GM18508 (cell line): ENCODE results near the gene PIPOX.

ENCODE experiments used
- ATAC-seq: cut with Tn5 transposase; IDR thresholded peaks from one replicate; pipeline ENCODE4 v1.9.1; 2021; ENCODE audit warnings: moderate number of reproducible peaks; ENCODE audit not compliant: insufficient read depth, unreplicated experiment

Gene PIPOX

DNA sequence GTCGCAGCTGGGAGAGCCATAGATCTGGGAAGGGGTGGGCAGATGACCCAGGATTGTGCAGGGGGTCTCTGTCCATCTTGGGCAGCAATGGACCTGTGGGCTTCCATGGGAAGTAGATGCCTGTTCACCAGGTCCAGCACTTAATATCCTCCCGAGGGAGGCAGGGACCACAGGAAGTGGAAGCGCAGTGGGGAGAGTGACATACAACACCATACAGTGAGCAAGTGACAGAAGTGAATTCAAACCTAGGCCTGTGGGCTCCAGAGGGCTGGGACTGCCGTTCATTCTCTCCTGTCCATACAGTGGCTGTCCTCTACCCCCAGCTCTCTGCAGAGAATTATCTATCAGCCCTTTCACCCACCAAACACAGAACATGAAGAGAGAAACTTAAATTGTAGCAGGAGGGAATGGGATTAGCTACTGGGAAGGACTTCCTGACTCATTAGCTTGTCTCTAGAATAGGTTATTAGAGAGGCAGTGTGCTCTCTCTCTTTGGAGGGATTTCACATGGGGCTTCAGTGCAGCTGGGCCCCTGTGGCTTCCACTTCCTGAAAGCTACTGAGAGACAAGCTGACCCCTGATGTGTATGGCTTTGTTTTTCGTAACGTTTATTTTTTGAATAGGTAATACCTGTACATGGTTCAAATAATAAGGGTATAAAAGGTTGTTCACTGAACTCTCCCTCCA lies 24.0 kb upstream of the PIPOX start:
- ATAC-seq, result no peak

DNA sequence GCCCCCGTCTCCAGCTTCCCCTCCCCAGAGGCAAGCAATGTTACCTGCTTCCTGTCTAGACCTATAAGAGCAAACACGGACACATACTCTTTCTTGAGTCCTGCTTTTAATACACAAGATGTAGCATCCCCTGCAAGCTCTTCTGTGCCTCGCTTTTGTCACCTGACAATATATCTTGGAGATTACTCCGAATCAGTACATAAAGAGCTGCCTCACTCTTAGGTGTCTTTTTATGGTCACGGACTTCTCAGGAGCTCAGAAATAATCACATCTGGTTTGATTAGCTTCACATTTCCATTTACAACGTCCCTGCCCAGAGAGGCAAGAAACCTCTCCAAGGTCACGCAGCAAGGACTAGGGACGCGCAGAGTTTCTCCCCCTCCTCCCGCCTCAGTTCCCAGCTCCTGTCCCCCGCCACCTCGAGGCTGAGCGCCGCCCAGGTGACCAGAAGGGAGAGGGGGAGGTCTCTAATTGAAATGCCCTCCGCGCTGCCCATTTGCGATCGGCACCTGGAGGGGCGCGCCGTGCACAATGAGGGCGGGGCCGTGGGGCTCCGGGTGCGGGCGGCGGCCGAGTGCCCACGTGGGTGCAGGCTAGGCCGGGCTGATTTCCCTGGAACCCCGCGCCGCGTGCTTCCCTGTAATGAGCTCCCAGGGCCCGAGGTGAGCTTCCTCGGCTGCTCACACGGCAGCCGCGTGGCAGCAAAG lies 23.3 kb upstream of the PIPOX start:
- no peak for ATAC-seq

DNA sequence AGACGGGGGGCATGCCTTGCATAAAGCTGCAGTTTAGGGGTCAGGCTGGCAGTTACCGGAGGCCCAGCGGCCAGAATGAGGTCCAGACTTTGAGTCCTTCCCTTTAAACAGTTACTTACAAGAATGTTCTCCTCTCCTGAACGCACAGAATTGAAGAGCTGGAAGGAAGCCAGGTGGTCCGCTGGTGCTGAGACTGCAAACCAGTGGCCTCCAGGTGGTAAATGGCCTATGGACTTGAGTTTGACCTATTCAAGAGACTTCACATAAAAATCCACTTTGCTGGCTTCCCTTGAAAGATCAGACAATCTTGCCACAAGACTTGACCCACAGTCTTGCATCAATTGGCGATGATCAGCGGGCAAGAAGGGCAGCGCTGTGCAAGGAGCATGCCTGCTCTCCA lies 22.4 kb upstream of the PIPOX start:
- ATAC-seq, result no peak

DNA sequence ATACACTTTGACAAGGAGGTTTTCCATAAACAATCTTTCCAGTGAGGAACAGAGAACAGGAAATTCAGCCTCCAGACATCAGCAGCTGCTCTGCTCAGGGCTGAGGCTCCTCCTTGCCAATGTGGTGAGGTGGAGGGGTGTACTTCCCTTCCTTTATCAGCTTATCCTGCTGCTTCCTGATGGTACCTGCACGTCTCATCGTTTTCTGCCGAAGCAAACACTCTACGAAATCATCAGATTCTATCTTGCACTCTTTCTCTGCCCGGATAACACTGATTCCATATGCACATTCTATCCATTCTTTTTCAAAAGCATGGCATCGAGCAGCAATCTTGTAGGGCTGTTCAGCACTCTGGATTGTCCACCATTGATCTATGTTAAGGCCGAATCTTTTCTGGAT lies 21.7 kb upstream of the PIPOX start:
- no peak for ATAC-seq

DNA sequence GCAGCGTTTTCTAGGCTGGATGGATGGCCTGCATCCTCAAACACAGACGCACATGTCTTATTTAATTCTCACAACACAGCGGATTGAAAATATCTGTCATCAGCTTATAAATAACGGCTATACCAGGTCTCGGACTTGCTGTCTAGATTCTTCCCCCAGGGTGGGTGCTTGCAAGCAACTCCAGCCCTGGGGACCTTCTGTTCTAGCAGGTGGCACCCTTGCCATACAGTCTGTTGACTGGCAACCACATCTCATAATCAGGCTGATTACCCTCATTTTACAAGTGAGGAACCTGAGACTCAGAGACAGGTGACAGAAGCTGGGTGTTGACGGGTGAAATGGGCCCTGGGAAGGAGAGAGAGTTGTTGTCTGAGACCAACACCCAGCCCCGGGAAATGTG lies 20.9 kb upstream of the PIPOX start:
- ATAC-seq, result no peak

DNA sequence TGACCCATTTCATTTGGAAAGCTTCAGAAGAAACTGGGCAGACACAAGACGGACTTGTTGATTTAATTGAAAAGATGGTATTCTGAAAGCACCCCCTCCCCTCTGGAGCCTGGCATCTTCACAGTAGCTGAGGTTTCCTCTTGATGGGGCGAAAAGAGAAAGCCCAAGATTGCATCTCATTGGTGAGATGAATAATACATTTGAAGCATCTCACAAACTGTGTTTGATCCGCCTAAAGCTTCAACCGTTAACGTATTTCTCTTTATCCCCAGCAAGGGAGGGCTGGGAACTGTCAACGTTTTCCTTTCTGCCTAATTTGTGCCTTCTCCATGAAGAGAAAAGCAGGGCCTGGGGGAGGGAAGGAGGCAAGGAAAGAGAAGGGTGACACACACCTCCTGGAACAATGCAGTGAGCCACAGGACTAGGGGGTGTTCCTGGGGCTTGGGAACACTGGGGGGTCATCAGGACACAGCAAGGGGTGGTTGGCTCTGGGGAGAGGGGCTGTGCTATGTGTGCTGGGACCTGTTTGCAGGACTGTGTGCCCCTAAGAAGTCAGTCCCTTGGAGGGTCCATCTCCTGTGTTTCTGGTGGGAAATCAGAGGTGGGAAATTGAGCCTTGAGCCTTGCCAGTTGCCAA lies 18.5 kb upstream of the PIPOX start:
- ATAC-seq, result no peak

DNA sequence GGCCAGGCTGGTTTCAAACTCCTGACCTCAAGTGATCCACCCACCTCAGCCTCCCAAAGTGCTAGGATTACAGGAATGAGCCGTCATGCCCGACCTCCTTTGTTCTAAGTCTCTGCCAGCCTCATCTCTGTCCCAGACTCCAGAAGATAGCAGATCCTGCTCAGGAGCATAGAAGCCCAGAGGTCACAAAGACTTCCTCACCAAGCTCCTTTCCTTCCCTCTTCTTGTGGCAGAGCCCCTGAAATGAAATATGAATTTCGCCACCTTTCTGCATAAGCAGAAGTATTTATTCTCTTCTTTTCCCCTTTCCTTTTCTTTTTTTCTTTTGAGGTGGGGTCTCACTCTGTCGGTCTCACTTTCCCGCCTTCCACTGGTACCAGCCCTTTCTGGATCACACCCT lies 11.5 kb upstream of the PIPOX start:
- ATAC-seq, result no peak

DNA sequence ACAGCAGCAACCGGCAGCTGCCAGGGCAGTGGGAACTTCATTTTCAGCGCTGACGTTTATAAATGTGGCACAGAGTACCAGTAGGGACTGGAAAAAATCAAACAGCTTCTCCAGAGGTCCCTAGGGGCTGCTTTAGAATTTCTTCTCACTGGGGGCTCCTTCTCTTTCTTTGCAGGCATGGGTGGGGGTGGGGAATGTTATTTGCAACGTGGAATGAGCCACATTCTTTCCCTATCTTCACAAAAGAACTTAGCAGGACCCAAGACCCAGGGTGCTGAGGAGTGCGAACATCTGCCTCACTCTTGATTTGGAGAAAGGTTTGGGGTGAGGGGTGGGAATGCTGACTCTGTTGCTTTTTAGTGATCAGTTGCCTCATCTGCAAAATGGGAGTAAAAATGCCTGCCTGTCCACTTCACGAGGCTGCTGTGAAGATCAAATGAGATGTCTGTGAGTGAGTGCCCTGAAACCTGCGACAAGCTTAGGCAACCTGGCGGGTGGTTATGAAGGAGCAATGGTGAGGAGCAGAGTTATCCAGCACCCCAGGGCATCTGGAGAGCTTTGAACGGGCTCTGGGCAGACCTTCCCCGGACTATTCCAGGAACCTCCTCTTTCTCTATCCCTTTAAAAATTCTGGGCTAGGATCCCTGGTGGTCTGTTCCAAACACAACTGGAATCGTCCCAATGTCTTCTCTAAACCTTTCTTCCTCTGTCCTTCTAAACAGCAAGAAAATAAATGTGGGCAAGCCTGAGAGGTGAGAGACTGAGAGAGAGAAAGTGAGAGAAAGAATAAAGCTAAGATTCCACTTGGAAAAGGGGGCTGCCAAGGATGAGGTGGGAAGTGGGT lies 10.7 kb upstream of the PIPOX start:
- no peak for ATAC-seq

DNA sequence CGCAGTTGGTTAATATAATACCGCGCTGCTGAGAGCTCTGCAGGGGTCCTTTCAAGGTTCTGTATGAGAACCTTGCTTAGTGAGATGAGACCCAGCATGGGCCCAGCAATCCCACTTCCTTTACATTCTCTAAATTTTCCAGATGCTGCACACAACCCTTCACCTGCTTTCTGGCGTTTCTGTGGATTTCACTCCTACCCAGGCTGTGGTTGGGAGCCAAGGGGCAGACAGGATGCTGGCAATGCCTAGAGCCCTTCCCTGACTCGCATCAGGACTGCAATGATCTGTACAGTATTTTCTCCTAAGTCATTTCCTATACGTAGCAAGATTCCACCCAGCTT lies 10.1 kb upstream of the PIPOX start:
- no peak for ATAC-seq

DNA sequence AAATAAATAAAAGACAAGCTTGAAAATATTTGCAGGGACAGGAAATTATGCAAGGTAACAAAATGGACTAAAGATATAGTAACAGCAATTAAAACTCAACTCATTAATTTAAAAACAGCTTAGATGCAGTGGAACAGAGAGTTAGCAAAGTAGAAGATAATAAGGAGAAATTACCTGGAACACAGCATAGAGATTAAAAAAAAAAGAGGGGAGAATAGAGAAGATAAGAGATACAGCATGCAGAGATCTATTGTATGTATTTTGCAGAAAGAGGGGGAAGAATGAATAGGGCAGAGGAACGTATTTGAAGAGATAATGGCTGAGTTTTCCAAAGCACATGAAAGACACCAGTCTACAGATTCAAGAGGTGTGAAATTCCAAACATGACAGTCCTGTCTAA lies 8.4 kb upstream of the PIPOX start:
- no peak for ATAC-seq

DNA sequence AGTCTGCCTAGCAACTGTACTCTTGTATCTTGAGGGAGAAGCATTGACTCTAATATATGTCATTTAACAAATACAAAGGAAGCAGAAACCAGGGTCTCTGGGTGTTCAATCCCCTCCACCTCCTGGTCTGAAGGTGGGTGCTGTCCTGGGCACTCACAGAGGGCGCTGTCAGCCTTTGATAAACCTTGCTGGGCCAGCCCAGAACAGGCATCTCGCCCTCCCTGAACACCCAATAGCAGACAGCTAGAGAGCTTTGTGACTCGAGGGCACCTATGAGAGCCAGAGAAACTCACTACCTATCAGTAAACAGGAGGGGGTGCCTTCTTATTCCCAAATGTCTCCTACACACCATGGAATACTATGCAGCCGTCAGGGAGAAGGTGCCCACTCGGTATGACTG lies 6.4 kb upstream of the PIPOX start:
- no peak for ATAC-seq

DNA sequence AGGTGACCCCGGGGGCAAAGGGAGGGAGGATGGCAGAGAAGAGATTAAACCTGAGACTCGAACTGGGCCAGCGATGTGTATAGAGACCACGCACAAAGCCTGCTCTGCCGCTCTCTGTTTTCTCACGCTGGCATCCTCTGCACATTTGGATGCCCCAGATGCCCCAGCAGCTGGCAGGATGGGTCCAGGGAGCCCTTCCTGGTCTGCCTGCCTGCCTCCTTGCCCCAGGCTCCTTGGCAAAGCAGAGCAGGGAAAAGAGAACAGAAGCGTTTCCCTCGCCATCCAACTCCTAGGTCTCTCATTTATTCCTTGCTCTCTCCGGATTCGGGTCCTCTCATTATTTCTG lies 5.2 kb upstream of the PIPOX start:
- ATAC-seq, result no peak

DNA sequence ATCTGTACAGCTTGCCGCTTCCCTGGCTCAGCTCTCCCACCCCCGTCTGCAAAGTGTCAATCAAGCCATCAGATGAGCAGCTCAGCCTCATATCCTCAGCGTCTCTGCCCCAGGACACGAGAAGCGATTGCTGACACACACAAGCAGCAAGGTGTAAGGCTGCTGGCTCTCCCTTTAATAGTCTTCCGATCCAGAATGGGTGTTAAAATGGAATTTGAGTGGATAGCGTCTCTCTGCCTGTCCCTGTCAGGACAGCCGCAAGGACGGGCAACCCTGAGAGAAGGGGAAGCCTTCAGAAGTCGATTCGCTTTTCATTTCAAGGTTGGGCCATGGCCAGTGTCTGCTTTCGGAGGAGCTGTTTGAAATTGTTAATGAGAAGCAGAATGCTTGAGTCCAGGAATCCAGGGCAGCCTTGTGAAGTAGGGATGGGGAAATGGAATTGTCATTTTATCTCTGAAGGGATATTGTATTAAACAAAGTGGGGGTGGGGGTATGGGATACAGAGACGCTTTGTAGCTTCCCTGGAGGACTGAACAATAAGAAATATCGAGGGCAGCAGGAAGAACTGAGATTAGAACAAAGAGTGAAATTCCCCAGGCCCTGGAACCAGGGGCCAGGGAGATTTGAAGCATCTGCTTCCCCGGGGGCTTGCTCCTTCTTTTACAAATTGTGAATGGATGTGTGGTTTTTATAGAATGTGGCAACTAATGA lies 4.7 kb upstream of the PIPOX start:
- ATAC-seq, result no peak

DNA sequence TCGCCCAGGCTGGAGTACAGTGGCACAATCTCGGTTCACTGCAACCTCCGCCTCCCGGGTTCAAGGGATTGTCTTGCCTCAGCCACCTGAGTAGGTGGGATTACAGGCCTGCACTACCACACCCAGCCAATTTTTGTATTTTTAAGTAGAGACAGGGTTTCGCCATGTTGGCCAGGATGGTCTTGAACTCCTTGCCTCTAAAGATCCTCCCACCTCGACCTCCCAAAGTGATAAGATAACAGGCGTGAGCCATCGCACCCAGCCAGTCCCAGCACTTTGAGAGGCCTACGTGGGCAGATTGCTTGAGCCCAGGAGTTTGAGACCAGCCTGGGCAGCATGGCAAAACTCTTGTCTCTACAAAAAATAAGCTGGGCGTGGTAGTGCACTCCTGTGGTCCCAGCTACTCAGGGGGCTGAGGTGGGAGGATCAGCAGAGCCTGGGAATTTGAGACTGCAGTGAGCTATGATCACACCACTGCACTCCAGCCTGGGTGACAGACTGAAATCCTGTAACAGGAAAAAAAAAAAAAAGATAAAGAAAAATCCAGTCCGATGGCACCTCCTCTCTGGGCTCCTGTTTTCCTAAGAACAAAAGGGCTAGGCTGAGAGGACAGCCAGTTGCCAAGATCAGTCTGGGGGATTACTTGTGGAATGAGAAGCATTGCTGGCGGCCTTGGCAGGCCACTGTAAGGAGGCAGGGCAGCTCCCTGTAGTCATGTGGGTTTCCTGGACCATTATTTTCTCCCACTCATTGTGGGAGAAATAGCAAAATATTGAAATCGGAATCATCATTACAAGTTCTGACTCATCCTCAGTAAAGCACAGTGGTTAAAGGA lies 3.0 kb upstream of the PIPOX start:
- no peak for ATAC-seq

DNA sequence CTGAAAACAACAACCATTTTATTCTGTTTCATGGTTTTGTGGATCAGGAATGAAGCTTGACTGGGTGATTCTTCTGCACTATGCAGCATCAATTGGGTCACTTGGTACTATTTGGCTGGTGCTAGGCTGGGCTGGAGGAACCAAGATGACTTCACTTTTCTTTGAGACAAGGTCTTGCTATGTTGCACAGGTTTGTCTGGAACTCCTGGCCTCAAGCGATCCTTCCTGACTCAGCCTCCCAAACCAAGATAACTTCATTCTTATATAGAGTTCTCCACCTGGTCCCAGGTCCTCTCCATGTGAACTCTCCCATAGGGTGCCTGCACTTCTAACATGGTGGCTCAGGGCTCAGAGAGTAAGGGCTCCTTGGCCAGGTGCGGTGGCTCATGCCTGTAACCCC lies 1.9 kb upstream of the PIPOX start:
- ATAC-seq, result no peak

DNA sequence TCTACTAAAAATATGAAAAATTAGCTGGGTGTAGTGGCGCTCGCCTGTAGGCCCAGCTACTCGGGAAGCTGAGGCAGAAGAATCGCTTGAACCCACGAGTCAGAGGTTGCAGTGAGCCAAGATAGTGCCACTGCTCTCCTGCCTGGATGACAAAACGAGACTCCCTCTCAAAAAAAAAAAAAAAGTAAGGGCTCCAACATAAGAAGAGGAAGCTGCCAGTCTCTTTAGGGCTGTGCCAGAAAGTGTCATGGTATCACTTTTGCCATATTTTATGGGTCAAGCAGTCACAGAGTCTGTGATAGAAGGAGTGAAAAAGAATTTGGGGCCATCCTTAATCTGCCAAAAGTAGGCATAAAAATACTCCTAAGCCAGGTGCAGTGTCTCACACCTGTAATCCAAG lies 1.4 kb upstream of the PIPOX start:
- ATAC-seq, result no peak

DNA sequence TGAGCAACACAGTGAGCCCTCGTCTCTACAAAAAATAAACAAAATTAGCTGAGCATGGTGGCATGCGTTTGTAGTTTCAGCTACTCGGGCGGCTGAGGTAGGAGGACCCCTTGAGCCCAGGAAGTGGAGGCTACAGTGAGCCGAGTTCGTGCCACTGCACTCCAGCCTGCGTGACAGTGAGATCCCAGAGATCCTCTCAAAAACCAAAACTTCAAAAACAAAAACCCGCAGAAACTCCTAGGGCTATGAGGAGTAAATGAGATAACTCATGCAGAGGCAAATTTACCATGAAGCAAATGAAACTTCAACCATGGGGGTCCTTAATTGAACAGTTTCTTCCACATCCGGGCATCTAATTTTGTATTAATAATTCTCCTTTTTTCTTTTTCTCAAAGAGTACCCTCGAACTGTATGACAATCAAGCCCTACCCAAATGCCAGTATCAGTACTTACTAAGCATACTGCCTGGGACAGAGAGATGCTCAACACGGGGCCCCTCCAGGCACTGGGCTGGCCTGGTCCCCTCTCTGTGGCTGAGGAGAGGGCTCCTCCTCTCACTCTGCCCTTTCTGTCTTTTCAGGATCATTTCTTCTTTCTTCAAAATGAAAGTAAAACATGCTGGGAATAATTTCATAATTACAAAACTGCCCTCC lies 789 bp upstream of the PIPOX start:
- ATAC-seq, result no peak

DNA sequence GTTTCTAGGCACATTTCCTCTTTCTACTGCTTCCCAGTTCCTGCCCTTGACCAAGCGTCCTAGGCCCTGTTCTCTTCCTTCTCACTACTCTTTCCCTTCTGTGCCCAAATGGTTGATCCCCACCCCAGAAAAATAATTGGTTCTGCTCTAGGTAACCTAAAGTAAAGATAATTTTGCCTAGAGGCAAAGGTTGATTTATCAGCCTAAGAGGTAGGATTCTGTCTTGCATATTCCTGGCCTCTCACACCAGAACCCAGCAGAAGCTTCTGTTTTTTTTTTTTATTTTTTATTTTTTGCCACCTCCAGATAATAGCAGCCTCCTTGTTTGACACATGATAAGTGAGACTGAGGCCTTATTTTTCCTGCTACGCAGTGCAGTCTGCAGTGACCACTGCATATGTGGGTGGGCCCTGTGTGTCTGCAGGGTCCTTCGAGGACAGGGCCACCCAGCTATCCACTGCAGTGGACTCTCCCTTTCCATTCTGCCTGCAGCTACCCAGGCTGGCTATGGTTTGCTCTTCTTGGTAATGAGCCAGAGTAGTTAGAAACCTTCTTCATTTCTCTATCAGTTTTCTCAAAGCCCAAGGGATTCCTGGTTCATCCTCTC lies 701 bp downstream of the PIPOX start:
- ATAC-seq, result no peak

DNA sequence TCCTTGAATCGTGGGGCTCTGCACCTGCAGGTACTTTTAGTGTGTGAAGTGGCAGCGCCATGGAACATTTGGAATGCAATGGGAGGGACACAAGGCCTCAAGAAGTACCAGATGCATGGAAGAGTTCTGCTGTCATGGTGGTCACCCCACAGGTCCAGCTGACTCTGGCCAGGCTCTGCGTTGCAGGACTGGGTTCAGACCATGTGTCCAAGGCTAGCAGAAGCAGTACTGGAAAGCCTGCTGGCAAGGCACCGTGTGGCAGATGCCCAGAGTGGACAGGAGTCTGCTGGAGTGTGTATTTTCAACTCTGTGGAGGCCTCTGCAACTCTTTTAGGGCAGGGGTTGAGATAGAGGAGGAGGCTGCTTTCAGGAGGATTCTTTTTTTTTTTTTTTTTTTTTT lies 2.1 kb downstream of the PIPOX start:
- no peak for ATAC-seq
